GM12865 (cell line): ENCODE data around the gene OMA1.

Source experiments
- DNase-seq: peaks from one replicate; pipeline ENCODE4 v3.0.0; 2010; ENCODE audit warnings: low read depth
- H3K4me3 ChIP-seq: 2 replicates; pipeline ENCODE4 v1.5.1; 2011; ENCODE audit warnings: mild to moderate bottlenecking, low read depth, low read length, control low read depth
- CTCF ChIP-seq: IDR thresholded peaks from 2 replicates; pipeline ENCODE4 v1.5.1; 2011; ENCODE audit warnings: low read length, control low read depth, low read depth, inconsistent platforms; ENCODE audit not compliant: insufficient read depth; ENCODE audit errors: missing control alignments

OMA1 gene

GRCh38 chr1:58476179-58476578 lies 70.3 kb downstream of the OMA1 start:
- H3K4me3 ChIP-seq: no peak overlapping the region
- TF ChIP-seq CTCF: no peak
- no peak for DNase-seq

GRCh38 chr1:58469476-58469875 lies 77.0 kb downstream of the OMA1 start:
- TF ChIP-seq CTCF: no peak
- no peak overlapping the region for H3K4me3 ChIP-seq
- DNase-seq: no peak

- DNase-seq: no peak
- no peak overlapping the region for H3K4me3 ChIP-seq
- TF ChIP-seq CTCF: no peak
Observed at GRCh38 chr1:58469016-58469415, 77.5 kb downstream of the OMA1 start.

GRCh38 chr1:58468612-58469011 lies 77.9 kb downstream of the OMA1 start:
- H3K4me3 ChIP-seq: no peak overlapping the region
- no peak for DNase-seq
- no peak for TF ChIP-seq CTCF

- H3K4me3 ChIP-seq: no peak overlapping the region
- DNase-seq: no peak
- no peak for TF ChIP-seq CTCF
Observed at GRCh38 chr1:58466630-58467241, 79.8 kb downstream of the OMA1 start.

- DNase-seq: no peak
- TF ChIP-seq CTCF: no peak
- no peak overlapping the region for H3K4me3 ChIP-seq
Observed at GRCh38 chr1:58465825-58466629, 80.5 kb downstream of the OMA1 start.

- no peak for DNase-seq
- no peak overlapping the region for H3K4me3 ChIP-seq
- no peak for TF ChIP-seq CTCF
Observed at GRCh38 chr1:58465176-58465575, 81.3 kb downstream of the OMA1 start.
